ENCODE measurements around the gene CAP1.

DNA sequence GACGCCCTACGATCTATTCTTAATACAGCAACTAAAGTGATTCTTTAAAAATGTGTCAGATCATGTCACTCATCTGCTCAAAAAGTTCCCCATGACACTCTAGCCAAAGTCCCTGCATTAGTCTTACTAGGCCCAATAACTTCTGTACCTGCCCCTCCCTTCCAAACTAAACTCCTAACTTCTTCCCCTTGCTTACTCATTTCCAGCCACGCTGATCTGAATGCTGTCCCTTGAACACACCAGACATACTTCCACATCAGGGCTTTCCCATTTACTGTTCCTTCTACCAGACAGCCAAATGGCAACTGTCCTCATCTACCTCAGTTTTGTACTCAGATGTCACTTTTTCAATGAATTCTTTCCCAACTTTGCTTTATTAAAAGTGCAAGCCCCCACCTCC lies 55.3 kb downstream of the CAP1 start:
- TF ChIP-seq, protein P1, sequence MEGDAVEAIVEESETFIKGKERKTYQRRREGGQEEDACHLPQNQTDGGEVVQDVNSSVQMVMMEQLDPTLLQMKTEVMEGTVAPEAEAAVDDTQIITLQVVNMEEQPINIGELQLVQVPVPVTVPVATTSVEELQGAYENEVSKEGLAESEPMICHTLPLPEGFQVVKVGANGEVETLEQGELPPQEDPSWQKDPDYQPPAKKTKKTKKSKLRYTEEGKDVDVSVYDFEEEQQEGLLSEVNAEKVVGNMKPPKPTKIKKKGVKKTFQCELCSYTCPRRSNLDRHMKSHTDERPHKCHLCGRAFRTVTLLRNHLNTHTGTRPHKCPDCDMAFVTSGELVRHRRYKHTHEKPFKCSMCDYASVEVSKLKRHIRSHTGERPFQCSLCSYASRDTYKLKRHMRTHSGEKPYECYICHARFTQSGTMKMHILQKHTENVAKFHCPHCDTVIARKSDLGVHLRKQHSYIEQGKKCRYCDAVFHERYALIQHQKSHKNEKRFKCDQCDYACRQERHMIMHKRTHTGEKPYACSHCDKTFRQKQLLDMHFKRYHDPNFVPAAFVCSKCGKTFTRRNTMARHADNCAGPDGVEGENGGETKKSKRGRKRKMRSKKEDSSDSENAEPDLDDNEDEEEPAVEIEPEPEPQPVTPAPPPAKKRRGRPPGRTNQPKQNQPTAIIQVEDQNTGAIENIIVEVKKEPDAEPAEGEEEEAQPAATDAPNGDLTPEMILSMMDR (IDR thresholded peaks at IDR 0.05; ENCODE audit: low read length): no peak
- TF ChIP-seq EZH2 (IDR thresholded peaks at IDR 0.05; ENCODE audit: borderline replicate concordance, low read length): no peak
